OCI-LY1 (cell line): ENCODE measurements around the gene PCBP3.

ENCODE experiments used
- EZH2 ChIP-seq: fragments of 200-600 bp; sonication (generic), shearing (Covaris generic); IDR thresholded peaks from 2 replicates; pipeline ENCODE4 v1.8.0; 2017; ENCODE audit warnings: borderline replicate concordance, mixed run types, mild to moderate bottlenecking, antibody characterized with exemption, low read length, moderate library complexity, mixed read lengths
- TF ChIP-seq, protein P1 (sequence below): fragments of 200-600 bp; sonication (generic), shearing (Covaris generic); IDR thresholded peaks from 2 replicates; pipeline ENCODE4 v1.5.1; 2017; ENCODE audit warnings: mild to moderate bottlenecking, antibody characterized with exemption, low read length, moderate library complexity, mixed read lengths

DNA sequence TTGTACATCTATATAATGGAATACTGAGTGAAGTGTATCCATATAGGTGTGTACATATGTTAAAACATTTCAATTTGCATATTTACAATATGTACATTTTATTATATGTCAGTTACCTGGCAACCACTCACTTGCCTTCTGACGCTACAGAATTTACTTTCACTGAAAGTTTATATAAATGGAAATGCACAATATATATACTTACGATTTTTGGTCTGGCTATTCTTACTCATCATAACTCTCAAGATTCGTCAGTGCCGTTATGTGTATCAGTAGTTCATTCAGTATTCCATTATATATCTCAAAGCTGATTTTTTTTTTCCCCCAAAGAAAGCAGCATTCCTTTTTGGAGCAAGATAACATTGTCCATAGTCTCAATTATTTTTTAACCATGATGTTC, 138.2 kb downstream of the PCBP3 start:
- TF ChIP-seq, protein P1, sequence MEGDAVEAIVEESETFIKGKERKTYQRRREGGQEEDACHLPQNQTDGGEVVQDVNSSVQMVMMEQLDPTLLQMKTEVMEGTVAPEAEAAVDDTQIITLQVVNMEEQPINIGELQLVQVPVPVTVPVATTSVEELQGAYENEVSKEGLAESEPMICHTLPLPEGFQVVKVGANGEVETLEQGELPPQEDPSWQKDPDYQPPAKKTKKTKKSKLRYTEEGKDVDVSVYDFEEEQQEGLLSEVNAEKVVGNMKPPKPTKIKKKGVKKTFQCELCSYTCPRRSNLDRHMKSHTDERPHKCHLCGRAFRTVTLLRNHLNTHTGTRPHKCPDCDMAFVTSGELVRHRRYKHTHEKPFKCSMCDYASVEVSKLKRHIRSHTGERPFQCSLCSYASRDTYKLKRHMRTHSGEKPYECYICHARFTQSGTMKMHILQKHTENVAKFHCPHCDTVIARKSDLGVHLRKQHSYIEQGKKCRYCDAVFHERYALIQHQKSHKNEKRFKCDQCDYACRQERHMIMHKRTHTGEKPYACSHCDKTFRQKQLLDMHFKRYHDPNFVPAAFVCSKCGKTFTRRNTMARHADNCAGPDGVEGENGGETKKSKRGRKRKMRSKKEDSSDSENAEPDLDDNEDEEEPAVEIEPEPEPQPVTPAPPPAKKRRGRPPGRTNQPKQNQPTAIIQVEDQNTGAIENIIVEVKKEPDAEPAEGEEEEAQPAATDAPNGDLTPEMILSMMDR: no peak
- TF ChIP-seq EZH2: no peak
